C1 segment of cervical spinal cord (tissue), 14 donors: Measurements from ENCODE around the gene ROR1.
"Not testable (repeated sequence)": the region's sequence is repeated elsewhere in the genome, so short reads cannot be mapped to it uniquely, and the experiment has no call there.

Experiments
- DNase-seq, 14 donors: peaks; one replicate each; lab custom pipeline; 2025; lab: John Stamatoyannopoulos, UW

ROR1 gene

DNA sequence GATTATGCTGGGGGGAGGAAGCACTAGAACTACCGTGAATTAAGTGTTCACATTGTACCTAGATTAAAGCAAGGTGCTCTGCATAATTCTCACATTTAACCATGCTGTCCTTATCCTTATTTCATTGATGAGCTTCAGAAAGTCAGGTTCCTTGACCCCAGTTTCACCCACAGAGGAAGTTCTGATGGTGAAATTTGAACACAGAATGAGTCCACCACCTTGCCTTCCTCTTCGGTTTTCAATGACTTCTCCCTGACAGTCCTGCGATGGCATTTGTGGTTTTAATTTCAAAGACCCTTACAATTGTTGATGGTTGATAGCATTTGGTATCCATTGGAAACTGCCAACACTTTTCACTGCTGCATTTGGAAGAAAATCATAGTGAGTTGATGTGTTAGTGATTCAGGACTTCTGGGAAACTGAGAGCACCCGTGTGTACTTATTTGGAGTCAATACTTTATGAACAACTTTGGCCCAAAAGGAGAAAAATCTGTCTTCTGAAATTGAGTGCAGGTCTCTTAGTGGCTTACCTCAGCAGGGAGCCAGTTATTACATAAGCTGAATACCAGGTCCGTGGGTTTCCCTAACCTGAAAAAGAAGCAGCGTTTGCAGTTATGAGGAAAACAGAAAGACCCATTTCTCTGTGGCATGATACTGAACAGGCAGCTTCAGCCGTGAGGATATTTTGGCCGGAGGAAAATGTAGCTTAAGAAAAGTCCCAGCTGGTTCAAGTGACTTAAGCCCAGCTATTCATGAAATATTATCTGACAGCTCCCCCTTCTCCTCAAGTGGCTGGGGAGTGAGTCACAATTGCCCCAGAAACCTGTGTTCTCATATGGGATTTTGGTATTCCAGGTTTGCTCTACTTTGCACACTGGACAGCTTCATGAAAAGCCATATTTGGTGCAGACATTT, 47.5 kb downstream of the ROR1 start:
- DNase-seq, result no peak

DNA sequence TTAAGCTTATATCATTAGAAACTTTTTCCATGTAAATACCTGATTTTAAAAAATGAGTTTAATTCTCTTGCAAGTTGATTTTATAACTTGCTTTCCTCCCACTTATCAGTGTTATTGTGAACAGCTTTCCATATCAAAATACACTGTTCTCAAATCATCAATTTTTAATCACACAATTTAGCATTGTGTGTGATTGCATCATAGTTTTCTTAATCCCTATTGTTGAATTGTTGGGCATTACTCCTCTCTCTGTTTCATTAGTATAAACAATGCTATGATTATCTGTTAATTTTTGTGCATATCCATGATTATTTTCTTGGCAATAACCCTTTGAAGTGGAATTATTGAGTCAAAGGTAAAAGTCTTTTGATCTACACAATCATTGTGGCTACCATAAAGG, 48.7 kb downstream of the ROR1 start:
- DNase-seq, result no peak

DNA sequence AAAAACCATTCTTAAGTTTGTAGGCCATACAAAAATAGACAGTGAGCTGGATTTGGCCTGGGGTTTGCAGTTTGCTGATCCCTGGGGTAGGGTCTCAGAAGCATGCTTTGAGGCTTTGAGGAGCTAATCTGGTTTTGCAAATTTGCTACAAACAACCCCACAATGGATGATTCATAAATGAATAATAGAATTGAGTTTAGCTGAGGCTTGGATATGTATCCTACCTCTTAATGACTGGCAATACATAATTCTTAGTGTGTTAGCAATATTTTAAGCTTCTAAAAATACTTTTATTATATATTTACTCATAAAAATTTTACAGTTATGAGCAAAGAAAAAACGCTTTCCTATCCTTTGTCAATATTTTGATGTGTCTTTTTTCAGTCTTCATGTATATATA, 50.6 kb downstream of the ROR1 start:
- DNase-seq, result no peak

DNA sequence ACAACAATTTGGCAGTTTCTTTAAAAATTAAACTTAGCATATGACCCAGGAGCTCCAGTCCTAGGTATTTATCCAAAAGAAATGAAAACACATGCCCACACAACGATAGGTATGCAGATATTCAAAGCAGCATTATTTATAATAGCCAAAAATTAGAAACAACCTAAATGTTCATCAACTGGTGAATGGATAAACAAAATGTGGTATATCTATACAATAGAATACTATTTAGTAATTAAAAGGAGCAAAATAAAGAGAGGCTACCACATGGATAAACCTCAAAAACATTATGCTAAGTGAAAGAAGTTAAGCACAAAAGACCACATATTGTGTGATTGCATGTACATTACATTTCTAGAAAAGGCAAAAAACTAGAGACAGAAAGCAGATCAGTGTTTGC, 51.3 kb downstream of the ROR1 start:
- no peak for DNase-seq

DNA sequence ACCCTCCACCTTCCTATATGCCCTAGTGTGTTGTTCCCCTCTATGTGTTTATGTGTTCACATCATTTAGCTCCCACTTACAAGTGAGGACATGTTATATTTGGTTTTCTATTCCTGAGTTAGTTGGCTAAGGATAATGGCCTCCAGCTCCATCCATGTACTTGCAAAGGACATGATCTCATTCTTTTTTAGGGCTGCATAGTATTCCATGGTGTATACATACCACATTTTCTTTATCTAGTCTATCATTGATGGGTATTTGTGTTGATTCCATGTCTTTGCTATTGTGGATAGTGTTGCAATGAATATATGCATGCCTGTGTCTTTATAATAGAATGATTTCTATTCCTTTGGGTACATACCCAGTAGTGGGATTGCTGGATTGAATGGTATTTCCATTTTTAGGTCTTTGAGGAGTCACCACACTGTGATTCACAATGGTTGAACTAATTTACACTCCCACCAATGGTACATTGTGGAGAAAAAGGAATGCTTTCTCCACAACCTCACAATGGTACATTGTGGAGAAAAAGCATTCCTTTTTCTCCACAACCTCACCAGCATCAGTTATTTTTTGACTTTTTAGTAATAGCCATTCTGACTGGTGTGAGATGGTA, 52.5 kb downstream of the ROR1 start:
- DNase-seq, result not testable (repeated sequence)

DNA sequence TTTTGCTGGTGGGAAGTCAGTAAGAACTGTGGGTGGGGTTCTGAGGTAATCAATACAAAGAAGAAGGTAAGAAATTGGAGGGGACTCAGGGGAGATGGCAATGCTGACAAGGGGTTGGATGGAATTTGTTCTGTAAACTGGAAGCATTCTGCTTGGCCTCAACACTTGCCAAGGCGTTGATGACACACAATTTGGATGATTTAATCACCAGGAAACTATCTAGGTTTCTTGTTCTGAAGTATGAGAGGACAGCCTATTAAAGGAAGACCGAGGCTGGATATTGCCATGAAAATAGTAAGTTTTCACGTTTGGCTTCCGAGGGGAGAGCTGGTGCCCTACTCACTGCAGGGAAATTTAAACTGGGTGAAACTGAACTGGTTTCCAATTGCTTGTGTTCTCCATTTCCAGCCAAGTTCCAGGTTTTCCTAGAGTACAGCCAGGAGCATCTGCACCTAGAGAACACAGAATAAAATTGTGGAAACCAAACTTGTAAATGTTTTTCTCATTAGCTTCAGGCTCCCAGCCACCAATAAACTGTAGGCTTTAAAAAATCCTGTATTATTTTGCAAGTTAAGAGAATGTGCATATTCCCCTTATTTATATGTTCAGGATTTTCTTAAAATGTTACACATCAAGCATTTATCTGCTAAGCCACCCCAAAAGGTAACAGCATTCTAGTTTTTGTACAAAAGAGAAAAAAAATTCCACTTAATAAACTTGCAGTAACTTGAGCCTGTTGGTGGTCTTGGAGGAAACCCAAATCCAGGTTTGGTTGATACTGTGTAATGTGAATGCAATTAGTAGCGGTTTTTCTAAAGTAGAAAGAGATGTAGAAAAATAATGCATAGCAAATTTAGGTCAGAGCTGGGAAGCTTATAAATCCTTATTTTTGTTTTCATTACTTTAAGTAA, 53.8 kb downstream of the ROR1 start:
- DNase-seq, result peak in 1 of 14 donors; percentile 32

DNA sequence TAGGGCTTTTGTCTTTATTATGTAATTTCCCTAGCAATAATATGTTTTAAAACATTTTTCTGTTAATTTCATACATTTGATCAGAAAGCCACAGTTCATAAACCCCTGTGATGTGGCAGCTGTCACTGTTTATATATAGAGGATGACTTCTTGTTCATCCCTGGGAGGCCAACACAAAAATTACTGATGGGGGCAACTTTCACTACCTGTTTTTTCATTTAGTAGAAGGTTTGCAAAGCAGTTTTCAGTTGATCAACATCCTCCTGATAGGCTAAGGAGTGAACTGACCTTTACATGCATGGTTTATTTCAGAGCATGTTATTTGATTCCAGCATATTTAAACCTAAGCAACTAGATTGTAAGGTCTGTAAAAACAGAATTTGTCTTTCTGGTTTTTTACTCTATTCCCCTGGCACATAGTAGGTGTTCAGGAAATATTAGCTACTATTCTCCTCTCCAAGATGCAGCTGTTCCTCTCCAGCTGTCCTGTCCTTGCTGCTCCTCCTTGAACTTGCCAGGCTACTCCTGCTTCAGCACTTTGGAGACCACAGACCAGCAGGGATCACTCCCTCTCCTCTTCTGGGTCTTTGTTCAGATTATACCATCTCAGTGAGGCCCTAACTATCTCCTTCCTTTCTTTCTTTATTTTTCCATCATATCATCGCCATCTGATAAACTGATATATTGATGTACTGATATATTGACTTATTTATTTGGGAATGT, 54.7 kb downstream of the ROR1 start:
- DNase-seq, result no peak

DNA sequence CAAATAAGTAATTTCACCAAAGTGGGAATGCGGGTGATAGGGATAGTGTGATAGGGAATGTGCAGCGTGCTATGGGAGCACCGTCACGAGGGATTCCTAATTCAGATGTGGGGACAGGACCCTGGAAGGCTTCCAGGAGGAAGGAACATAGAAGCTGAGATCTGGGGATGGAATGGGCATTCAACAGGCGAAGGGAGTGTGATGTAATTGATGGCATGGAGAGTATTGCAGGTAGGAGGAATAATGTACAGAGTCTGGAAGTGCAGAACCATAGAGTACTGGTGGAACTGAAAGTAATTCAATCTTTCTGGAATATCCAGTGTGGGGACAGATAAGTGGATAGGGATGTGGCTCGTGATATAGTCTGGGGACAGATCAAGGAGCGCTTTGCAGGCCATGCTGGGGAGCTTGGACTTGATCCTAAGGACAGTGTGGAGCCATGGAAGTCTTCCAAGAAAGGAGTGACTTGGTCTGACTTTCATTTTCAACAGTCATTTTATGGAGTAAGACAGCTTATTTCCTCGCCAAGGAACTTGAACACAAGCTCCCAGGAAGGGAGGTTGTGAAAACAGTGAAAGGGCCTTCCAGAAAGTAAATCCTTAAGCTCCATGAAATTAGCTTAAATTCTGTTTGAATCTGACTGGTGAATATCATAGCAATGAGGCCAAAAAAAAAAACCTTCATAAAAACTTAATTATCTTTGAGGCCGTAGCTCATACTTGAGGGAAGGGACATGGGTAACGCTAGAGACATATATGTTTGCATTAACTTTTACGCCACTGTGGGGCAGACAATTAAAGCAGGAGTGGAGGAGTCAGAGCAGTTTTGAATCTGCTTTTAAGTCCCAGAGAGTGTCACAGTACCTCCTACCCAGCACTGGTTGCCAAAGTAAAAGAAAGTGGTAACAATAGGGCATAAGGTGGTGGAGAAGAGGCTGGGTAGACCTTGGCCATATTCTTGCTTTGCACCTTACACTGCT, 55.8 kb downstream of the ROR1 start:
- peak in 1 of 14 donors; percentile 43 for DNase-seq

DNA sequence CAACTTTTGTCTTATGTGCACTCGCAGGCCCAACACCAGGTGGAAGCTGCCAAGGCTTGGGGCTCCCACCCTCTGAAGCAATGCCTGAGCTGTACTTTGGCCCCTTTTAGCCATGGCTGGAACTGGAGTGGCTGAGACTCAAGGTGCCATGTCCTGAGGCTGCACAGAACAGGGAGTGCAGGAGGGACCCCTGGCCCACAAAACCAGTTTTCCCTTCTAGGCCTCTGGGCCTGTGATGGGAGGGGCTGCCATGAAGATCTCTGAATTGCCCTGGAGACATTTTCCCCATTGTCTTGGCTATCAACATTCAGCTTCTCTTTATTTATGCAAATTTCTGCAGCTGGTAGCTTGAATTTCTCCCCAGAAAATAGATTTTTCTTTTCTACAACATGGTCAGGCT, 57.6 kb downstream of the ROR1 start:
- DNase-seq, result no peak

DNA sequence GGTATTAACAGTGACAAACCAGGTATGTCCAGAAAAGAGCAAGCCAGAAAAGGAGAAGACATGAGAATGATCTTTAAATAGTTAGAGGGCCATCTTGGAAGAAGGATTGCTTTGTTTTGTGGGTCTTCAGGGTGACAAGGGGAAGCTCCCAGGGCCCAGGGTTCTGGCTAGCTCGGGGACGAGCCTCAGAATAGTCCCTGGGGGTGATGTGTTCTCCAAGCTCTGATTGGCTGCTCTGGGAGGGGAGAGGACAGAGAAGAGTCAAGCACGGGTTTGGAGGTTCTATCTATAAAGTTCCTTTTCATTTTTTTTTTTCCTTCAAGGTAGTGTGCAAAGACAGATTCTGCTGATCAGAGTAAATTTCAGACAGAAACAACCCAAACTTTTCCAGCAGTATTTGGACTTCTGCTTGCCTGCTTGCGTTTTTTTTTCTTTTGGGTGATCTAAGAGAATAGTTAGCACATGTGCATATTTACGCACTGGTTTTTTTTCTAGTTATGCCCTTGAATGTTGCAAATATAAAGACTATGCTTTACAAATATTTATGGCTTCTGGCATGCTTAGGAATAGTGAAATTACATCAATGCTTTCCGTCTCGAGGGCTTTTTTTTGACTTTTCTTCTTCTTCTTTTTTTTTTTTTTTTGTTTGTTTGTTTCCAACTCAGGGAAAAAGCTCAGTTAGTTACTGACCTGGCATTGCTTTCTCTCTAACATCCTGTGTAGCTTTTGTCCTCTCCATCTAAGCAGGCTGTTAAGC, 59.7 kb downstream of the ROR1 start:
- DNase-seq, result no peak

DNA sequence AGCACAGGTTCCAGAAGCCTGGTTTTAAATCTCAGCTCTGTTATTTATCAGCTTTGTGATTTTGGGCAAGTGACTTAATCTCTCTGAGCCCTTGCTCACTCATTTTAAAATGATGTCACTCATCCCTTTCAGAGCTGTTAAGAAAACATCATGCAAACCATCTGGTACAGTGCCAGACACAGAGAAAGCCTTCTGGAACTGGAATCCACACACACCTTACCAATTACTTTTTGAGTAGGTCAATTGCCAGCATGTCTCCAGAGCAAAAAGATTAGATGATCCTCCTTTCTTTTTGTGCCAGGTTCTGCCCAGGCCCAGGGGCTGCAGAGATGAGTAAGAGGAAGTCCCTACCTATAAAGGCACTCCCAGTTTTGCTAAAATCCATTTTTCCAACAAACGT, 61.3 kb downstream of the ROR1 start:
- peak in 1 of 14 donors; percentile 5 for DNase-seq

DNA sequence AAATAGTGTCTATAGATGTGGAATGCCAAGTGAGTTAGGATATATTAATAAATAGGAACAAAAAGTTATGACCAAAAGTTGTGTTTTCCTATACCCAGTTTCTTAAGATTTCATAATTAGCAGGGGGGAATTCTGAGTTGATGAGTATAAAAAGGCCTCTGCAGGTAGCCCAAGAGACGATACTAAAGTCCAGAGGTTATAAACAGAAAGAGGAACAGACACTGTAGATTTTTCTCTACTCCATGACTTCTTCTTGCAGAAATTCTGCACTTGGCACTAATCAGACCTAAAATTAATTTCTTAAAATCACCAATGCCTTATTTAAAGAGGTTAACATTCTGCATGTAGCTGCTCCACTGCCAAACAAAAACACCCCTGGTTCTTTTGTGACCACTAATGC, 62.6 kb downstream of the ROR1 start:
- no peak for DNase-seq

DNA sequence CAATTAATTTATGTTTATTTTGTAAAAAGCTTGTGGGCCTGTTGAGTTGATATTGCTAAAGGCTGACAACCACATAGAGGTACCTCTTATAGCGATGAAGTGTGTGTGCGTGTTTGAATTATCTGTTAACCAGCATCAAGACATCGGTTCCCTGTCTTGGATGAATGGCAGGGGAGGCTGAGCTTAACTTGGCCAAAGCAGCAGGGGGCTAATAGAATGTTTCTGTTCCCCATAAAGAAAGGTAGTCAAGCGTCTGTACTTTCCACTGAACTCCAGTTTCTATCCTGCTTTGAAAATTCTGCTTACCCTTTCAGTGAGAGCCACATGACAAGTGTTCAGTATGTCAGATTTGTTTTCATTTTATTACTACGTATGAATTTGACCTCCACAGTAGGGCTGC, 63.0 kb downstream of the ROR1 start:
- DNase-seq, result no peak

DNA sequence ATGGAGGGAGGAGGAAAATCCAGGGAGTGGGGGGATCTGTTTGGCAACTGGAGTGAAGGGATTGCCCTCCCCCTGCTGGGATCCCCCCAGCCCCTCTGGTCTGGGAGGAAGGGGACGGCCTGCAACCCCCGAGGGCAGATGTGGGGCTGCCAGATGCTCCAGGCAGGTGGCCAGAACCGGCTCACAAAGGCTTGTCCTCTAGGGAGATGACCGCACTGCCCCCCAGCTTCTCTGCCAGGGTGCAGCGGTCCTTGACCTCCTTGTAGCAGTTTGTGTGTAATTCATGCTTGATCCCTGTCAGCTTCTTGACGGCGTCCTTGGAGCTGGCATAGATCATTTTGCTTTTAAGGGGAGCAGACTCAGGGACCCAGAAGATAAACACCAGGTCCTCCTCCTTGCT, 69.2 kb downstream of the ROR1 start:
- DNase-seq, result no peak

DNA sequence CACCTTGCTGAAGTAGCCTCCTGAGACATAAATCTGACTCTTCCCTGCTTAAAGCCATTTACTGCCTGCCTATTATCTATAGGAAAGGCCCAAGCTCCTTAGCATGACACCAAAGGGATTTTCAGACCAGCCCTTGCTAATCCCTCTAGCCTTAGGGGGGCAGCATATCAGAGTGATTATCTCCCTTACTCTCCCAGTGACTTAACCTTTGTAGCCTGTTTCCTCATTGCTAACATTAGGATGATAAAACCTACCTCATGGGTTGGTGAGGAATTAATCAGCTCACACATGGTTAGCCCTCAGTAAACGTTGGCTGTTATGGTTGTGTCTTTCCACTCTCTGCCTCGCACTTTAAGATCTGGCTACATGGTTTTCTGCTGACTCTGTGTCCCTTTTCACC, 70.1 kb downstream of the ROR1 start:
- DNase-seq, result no peak

DNA sequence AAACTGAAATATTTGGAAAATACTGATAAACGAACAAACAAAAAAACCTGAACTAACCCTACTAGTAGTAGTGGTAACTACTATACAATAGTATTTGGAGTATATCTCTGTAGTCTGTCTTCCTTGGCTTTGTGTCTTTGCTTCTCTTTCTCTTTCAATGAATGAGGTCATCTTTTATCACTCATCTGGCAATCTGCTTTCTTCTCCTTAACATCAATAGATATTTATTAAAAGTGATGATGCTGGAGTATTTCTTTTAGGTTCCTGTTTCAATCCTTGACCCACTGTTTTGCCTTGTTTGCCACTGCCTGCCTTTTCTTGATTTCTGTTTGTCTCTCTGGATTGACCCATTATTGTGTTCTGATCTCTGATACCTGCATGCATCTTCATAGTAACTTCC, 71.5 kb downstream of the ROR1 start:
- no peak for DNase-seq

DNA sequence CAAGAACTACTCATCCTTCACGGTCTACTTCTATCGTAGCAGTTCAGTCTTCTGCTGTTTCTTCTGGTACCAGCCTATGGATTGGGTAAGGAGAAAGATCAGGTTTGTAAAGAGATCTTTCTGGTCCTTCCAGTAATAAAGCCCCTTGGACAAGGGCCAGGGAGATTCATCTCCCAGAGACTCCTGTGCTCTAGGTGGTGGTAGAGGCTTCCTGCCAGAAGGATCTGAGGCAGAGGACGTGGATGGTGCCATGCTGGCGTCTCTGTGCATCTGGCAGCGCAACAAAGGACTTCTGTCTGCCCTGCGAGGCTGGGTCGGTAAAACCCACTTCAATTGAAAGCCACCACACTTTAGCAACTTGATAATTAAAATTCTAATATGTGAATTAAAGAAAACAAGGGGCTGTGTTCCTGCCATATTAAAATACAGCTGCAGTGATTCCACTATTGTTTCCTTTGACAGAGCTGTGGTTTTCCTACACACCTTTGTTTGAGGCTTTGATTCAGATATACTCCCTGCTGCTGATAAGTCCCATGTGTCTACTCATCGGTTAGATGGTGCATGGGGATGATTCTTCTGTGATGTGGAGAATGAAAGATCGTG, 73.6 kb downstream of the ROR1 start:
- no peak for DNase-seq

DNA sequence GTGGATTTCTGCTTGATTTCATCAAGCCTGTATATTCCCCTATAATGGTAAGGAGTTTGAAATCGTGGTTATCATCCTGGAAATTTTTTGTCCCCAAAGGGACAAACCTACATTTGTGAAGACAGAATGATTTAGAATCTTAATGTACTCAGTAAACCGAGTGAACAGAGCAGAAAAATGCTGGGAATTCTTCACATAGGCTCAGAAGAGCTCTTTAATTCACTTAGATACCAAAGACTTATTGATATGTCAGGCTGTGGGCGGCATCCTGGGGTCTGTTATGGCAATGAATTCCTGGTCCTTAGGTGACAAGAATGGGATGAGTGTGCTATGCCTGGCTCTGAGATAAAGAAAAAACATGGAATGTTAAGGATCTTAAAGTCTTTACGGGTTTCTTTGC, 74.9 kb downstream of the ROR1 start:
- DNase-seq, result no peak

DNA sequence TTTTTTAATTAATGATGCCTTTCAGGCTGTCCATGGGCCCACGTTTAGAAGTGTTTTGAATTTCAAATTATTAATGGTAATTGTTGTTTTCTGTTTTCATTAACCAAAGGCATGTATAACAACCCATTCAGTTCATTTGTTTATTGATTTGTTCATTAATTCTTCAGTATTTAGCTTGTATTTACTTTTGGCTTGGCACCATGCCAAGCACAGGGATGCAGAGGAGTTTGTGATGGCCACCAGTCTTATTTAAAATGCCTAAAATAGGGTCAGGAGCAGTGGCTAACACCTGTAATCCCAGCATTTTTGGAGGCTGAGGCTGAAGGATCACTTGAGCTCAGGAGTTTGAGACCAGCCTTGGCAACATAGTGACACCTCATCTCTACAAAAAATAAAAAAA, 75.3 kb downstream of the ROR1 start:
- DNase-seq, result no peak
